ENCODE data around the gene OR52A1. TPM values are rescaled to one million over a fixed set of nuclear protein-coding genes. Genes with fewer than 3 reads are reported as not detected.

Gene OR52A1
- total RNA-seq: not detected

DNA sequence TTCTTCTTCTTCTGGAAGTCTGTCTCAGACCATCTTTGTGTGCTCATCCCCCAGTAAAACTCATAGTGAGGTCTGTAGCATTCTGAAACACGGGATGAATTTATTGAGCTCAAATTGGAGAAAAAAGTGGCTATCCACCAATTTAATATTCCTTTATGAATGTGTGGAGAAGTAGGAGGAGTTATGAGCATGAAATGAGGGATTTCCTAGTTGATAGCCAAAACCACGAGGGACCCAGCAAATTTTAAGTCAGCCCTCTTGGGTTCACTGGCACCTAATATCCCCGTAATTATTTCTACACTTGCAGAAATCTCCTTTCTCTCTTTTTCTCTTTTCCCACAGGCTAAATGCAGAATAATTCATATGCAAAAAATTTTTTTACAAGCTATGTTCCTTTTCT, at the start of gene OR52A1:
Gene OR52A1, minus strand, starts transcription at position 101 of the 400 bp plus-strand sequence. CDS start 2,388 bp downstream, outside the sequence.
- no peak for DNase-seq
- no peaks in the 10 kb centered on the region for H3K27me3 ChIP-seq
- intact Hi-C loops (cut with DNase I; ENCODE audit: low total_unique reads): no loop called here
- no peak for TF ChIP-seq POLR2A (IDR thresholded peaks at IDR 0.05)
- TF ChIP-seq, protein P1, sequence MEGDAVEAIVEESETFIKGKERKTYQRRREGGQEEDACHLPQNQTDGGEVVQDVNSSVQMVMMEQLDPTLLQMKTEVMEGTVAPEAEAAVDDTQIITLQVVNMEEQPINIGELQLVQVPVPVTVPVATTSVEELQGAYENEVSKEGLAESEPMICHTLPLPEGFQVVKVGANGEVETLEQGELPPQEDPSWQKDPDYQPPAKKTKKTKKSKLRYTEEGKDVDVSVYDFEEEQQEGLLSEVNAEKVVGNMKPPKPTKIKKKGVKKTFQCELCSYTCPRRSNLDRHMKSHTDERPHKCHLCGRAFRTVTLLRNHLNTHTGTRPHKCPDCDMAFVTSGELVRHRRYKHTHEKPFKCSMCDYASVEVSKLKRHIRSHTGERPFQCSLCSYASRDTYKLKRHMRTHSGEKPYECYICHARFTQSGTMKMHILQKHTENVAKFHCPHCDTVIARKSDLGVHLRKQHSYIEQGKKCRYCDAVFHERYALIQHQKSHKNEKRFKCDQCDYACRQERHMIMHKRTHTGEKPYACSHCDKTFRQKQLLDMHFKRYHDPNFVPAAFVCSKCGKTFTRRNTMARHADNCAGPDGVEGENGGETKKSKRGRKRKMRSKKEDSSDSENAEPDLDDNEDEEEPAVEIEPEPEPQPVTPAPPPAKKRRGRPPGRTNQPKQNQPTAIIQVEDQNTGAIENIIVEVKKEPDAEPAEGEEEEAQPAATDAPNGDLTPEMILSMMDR (IDR thresholded peaks at IDR 0.05): no peak
- no peaks in the 10 kb centered on the region for H3K9me3 ChIP-seq
- H3K36me3 ChIP-seq: no peaks in the 10 kb centered on the region
- H3K27ac ChIP-seq: no peak within 1 kb of the TSS
- no peaks in the 10 kb centered on the region for H3K4me1 ChIP-seq
- H3K4me3 ChIP-seq: no peak within 1 kb of the TSS

DNA sequence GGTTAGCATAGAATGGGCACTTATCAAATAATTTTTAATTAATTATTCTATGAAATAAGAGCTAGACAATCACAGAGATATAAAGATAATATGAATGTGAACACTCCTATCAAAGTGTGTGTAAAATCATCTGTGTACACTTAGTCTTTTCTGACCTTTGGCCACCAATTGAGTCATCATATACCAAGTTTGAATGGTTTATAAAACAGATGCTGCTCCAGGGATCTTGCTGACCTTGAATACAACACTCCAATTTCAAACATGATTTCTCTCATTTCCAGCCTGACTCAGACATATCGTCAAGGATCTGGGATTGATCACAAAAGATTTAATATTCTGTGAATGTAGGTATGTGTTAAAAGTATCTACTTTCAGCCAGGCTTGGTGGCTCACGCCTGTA, 48.8 kb upstream of the OR52A1 start:
- Histone ChIP-seq H3K27me3 (no peaks in the 10 kb centered on the region), H3K4me3 (no peak overlapping the region), H3K9me3 (no peaks in the 10 kb centered on the region), H3K27ac (no peak overlapping the region), H3K4me1 (no peaks in the 10 kb centered on the region), H3K36me3 (no peaks in the 10 kb centered on the region)
- TF ChIP-seq POLR2A (IDR thresholded peaks at IDR 0.05): no peak
- TF ChIP-seq, protein P1 (IDR thresholded peaks at IDR 0.05): no peak
- DNase-seq: no peak
- intact Hi-C loops (cut with DNase I; ENCODE audit: low total_unique reads): no loop called here

DNA sequence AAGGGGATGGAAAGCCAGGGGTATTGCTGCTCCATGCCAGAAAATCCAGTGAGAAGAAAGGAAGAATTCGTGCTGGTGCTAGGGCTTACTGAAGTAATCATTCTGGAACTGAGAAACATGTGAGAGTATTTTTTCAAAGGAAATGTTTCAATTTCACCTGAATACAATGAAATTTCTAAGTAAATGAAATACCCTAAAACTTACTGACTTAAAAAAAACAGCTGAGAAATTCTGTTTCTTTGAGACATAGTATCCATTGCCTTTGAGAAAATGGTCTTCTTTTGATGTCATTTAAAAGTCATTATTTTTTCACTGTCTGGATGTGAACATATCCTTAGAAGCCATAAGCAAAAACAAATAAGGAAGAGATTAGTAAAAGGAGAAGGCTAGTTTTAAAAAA, 46.0 kb upstream of the OR52A1 start, which contains the start of gene OR51V1:
Gene OR51V1, minus strand, starts transcription at position 101 of the 400 bp plus-strand sequence. Its CDS starts 0 bp downstream, at position 101.
- intact Hi-C loops (cut with DNase I; ENCODE audit: low total_unique reads): no loop called here

DNA sequence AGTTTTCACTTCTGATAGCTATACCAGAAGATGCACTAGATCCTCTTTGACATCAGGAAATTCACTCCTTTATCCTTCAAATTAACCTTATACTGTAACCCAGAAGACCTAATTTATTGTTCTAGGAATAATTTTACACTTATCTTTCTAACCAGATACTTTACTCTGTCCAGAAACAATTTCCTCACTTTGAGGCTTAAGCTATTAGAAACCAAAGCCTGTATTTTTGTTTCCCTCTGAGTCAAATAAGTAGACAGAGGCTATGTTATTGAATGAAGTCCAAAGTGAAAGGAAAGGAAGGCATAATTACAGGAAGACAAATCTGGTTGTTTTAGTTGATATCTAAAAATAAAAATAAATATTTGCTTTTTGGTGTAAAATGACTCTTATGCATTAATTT, 43.7 kb upstream of the OR52A1 start:
- Histone ChIP-seq H3K4me1 (no peaks in the 10 kb centered on the region), H3K36me3 (no peaks in the 10 kb centered on the region), H3K9me3 (no peaks in the 10 kb centered on the region), H3K27me3 (no peaks in the 10 kb centered on the region), H3K27ac (no peak overlapping the region), H3K4me3 (no peak overlapping the region)
- intact Hi-C loops (cut with DNase I; ENCODE audit: low total_unique reads): no loop called here
- DNase-seq: no peak
- no peak for TF ChIP-seq POLR2A (IDR thresholded peaks at IDR 0.05)
- TF ChIP-seq, protein P1 (IDR thresholded peaks at IDR 0.05): no peak

More for the DNA sequence above, 46.0 kb upstream of the OR52A1 start, which contains the start of gene OR51V1:
- Histone ChIP-seq H3K9me3 (no peaks in the 10 kb centered on the region), H3K27me3 (no peaks in the 10 kb centered on the region), H3K4me1 (no peaks in the 10 kb centered on the region), H3K27ac (no peak within 1 kb of the TSS), H3K4me3 (no peak within 1 kb of the TSS), H3K36me3 (no peaks in the 10 kb centered on the region)
- no peak for DNase-seq
- TF ChIP-seq, protein P1 (IDR thresholded peaks at IDR 0.05): no peak
- no peak for TF ChIP-seq POLR2A (IDR thresholded peaks at IDR 0.05)

DNA sequence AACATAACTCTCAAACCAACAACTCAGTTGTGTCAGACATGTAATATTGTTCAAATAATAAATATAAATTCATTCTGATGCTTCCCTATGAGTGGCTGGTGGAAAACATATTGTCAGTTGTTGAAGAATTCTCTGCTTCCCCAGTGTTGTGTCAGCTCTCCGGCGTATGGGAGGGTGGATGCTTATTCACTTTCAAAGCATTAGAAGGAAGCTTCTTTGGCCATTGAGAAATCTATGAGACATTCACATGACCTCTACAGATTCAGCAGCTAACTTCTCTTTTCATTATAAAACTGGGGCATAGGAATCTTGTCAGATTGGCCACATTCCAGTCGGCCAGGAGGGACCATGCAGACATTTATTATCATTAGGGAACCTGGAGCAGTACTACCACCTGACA, 43.0 kb upstream of the OR52A1 start:
- no peak overlapping the region for H3K27ac ChIP-seq
- intact Hi-C loops (cut with DNase I; ENCODE audit: low total_unique reads): no loop called here
- no peaks in the 10 kb centered on the region for H3K9me3 ChIP-seq
- TF ChIP-seq, protein P1 (IDR thresholded peaks at IDR 0.05): no peak
- no peak for TF ChIP-seq POLR2A (IDR thresholded peaks at IDR 0.05)
- no peak overlapping the region for H3K4me3 ChIP-seq
- no peaks in the 10 kb centered on the region for H3K27me3 ChIP-seq
- no peak for DNase-seq
- no peaks in the 10 kb centered on the region for H3K36me3 ChIP-seq
- no peaks in the 10 kb centered on the region for H3K4me1 ChIP-seq

Data from uterus (tissue), 4 donors.